T-helper 1 cell (primary cell): Measurements from ENCODE around the gene TRAPPC2B.
"Not testable (repeated sequence)": the region's sequence is repeated elsewhere in the genome, so short reads cannot be mapped to it uniquely, and the experiment has no call there.

Experiments used
- DNase-seq, 5 donors: peaks; one replicate each; pipeline ENCODE4 v3.0.0-alpha.2; 2012 to 2020

TRAPPC2B gene

DNA sequence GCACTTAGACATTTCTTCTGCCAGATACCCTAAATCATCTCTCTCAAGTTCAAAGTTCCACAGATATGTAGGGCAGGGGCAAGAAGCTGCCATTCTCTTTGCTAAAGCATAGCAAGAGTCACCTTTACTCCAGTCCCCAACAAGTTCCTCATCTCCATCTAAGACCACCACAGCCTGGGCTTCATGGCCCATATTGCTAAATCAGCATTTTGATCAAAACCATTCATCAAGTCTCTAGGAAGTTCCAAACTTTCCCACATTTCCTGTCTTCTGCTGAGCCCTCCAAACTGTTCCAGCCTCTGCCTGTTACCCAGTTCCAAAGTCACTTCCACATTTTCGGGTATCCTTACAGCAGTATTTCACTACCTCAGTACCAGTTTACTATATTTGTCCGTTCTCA lies 11.3 kb downstream of the TRAPPC2B start:
- not testable (repeated sequence) for DNase-seq

DNA sequence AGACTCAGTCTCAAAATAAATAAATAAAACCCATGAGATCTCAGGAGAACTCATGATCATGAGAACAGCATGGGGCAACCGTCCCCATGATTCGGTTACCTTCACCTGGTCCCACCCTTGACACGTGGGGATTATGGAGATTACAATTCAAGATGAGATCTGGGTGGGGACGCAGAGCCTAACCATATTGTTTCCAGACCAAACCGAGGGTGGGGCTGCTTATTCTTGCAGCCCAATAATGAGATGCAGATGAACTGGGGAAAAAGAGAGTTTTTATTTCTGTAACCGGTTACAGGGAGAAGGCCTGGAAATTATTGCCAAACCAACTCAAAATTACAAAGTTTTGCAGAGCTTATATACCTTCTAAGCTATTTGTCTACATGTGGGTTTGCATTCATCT lies 12.8 kb downstream of the TRAPPC2B start:
- no peak for DNase-seq

GRCh38 chr19:57377498-57378146 lies 14.3 kb downstream of the TRAPPC2B start:
- DNase-seq, result no peak

DNA sequence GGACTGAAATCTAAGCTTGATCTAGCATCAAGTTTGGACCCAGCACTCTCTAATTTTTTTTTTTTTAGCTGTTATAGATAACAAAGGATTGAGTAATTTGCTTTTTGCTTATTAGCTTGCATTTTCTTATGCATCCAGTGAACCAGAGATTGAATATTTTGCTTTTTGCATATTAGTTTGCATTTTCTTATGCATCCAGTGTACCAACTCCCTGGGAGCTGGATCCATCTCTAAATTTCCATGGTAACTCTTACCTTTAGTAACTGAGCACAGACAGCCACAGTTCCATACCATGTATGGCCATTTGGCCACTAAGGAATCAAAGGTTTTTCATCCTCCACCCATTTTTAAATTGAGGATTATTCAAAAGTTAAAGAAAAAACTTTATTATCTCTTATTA lies 17.6 kb downstream of the TRAPPC2B start:
- DNase-seq, result no peak

- no peak for DNase-seq
Observed at GRCh38 chr19:57382806-57383488, 19.6 kb downstream of the TRAPPC2B start.

- no peak for DNase-seq
Observed at GRCh38 chr19:57389194-57389729, 25.9 kb downstream of the TRAPPC2B start.

DNA sequence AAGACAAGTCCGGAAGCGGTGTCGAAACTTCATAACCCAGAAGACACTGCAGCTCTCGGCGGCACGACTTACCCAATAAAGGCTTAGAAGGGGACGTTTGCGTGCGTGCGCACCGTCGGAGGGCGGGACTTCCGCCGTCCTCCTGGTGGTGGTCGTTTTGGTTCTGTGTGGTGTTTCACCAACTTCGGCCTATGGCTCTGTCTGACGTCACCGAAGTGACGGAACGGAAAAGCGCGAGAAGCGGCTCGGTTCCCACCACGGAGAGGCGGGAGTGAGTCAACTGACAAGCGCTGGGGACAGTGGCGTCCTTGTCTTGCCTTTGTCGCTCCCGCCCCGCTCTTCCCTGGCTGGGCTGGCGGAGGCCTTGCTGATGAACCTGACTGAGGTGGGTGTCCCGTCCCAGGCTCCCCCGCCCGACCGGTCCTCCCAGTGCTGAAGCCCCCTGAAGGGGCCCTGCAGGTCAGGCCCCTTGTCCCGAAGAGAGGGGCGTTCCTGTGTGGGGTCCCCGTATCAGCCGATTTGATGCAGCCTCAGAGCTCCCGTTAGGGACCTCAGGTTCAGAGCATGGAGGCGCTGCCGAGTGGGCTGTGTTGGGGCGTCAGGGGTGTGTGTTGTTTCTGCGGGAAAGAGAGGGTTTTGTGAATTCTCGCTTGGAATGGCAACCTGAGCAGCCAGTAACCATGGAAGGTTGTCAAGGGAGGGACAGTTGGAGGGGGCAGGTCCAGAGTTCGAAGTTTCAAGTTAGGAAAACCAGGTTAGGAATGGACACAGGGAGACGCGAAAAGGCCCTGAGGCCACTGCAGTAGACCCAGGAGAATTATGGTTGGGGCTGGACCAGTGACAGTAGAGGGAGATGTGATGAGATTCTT lies 26.6 kb downstream of the TRAPPC2B start, which contains the start of gene ZNF548:
Gene ZNF548, plus strand, starts transcription at position 125 of the 869 bp plus-strand sequence. Its CDS starts 246 bp downstream, at position 371.
- peak; percentile 93 to 97 (median 96) for DNase-seq

DNA sequence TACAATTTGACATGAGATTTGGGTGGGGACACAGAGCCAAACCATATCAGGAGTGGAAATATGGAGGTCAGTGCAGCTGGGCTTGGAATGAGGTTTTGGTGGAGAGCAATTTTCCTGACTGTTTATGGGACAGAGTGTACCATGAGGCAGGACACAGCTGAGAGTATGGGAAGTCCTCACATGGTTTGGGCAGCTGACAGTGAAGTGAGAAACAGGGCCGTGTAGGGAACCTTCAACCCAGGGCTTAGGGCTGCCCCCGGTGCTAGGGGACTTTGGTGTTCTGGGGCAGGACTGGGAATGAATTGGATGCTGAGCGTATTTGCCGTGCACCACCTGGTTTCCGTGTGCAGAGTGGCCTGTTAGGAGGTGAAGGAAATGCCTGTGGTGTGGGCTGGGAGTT lies 32.4 kb downstream of the TRAPPC2B start:
- DNase-seq, result no peak

DNA sequence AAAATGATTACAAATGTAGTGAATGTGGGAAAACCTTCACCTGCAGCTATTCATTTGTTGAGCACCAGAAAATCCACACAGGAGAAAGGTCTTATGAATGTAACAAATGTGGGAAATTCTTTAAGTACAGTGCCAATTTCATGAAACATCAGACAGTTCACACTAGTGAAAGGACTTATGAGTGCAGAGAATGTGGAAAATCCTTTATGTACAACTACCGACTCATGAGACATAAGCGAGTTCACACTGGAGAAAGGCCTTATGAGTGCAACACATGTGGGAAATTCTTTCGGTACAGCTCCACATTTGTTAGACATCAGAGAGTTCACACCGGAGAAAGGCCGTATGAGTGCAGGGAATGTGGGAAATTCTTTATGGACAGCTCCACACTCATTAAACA lies 35.5 kb downstream of the TRAPPC2B start:
- no peak for DNase-seq

DNA sequence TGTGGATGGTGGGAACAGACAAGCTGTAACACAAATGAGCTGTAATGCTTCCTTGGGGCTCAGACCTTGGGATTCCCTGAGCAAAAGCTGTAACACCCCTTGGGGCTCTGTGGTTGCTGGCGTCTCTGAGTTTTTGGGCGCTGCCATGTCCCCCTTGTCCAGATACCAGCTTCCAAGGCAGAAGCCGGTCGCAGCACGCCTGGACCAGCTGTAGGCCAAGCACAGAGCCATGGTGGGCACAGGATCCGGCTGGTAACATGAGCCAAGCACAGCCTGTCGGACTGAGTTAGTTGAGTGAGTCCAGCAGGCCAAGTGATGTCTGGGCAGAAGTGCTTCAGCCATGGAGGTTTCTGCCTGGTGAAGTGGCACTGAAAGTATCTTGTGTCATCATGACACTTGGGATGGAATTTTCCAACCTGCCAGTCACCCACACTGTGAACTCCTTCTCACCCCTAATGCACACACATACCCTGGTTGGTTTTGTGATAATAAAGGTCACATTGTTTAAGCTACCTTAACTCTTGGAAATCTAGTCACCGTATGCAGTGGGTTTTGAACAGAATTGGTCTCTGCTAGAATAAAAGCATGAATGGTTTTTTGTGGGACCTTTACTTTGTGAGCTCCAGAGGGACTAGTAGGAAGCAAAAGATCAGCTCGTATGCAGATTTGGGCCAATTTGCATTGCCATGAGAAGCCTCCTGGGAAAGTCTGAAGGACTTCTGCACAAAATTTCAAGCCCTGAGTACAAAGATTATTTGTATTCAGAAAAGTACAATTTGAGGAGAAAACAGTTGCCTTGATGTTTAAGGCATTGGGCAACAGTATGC lies 40.6 kb downstream of the TRAPPC2B start:
- DNase-seq, result no peak

DNA sequence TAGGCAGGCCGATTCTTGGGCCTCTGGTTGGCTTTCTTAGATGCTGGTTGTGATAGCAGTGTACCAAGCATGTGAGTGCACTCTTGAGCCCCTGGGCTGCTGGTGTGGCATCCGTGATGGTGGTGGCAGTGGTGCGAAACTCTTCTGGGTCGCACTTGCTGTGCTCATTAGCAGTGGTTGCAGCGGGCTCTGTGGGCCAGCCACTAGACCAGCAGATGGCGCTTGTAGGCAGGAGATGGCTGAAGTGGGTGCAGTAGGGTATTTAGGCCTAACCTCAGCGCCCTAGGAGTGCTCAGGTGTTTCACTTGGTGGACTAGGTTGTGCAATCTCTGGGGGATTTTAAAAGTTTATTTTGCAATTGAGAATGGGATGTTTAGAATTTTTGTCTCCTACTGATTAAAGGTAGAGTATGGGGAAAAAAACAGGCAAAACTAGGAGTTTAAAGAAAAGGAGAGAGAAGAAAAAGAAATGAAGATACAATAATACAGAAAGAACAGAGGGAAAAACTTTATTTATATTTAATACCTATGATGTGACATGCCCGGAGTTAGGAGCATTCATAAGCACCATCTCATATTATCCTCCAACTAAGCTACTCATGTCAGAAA lies 43.3 kb downstream of the TRAPPC2B start:
- peak; percentile 30 to 66 (median 54) for DNase-seq

DNA sequence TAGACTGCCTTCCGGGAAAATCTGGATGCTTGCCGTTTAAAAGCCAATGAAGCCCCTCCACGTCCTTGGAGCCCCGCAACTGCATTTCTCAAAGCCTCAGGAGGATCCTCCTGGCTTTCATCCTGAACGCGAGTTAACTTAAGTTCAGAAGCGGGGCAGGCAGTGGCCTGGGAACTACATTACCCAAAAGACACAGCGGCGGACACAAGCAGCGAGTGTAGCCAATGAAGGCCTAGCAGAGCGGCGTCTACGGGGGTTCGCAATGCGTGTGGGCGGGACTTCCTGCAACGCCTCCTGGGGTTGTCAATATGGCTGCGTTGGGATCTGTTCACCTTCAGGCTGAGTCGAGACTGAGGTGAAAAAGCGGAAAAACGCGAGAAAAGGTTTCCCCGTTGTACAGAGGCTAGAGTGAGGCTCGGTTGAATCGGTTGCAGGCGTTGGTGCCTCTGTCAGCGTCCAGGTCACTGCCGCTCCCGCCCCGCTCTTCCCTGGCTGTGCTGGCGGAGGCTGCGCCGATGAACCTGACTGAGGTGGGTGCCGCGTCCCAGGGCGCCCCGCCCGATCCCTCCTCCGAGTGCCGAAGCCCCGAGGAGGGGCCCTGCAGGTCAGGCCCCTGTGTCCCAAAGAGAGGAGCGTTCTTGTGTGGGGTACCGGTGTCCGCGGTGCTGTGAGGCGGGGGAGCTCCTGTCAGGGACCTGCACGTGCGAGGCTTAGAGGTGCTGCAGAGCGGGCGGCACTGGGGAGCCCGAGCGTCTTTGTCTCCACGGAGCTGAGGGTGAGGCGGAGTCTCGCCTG lies 47.7 kb downstream of the TRAPPC2B start, which contains the start of gene ZNF17:
Gene ZNF17, plus strand, starts transcription at position 285 of the 795 bp plus-strand sequence. CDS start 2,455 bp downstream, outside the sequence.
- peak; percentile 81 to 92 (median 90) for DNase-seq
